Central memory CD4-positive, alpha-beta T cell (primary cell): Measurements from ENCODE around the gene SPAG6.

Experiments
- DNase-seq: peaks from one replicate; pipeline ENCODE4 v3.0.0; 2022

The SPAG6 gene

GRCh38 chr10:22464966-22465629 is 119.8 kb downstream of the SPAG6 start:
- no peak for DNase-seq

- no peak for DNase-seq
These were observed 121.6 kb downstream of the SPAG6 start for GRCh38 chr10:22466763-22467334.
